Kidney capillary endothelial cell (primary cell): ENCODE measurements around the gene ANGPT4.
"Not testable (repeated sequence)": the region's sequence is repeated elsewhere in the genome, so short reads cannot be mapped to it uniquely, and the experiment has no call there.

Source experiments
- DNase-seq: peaks from one replicate; pipeline ENCODE4 v3.0.0-alpha.2; 2018; ENCODE audit warnings: low spot score

The ANGPT4 gene

DNA sequence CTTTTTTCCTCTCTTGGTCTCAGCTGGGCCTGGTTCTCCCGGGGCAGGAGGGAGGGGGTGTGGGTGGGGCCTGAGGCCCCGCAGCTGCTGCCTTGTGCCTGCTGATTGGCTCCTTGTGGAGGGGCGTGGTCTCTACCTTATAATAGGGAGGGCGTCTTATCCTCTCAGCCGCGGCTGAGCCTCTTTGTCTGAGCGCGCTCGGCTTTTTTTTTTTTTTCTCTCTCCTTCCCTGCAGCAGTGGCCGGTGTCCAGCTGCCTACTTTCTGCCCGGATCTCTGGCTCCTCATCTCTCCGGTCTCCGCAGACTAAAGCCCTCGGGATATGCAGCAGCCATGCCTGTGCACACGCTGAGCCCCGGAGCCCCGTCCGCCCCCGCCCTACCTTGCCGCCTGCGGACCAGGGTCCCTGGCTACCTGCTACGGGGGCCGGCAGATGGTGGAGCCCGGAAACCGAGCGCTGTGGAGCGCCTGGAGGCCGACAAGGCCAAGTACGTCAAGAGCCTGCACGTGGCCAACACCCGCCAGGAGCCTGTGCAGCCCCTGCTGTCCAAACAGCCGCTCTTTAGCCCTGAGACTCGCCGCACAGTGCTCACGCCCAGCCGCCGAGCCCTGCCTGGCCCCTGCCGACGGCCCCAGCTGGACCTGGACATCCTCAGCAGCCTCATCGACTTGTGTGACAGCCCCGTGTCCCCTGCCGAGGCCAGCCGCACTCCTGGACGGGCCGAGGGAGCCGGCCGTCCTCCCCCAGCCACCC is 71.5 kb downstream of the ANGPT4 start:
- peak; percentile 79 for DNase-seq

- DNase-seq = no peak
Observed at GRCh38 chr20:843912-844311, 72.2 kb downstream of the ANGPT4 start.

DNA sequence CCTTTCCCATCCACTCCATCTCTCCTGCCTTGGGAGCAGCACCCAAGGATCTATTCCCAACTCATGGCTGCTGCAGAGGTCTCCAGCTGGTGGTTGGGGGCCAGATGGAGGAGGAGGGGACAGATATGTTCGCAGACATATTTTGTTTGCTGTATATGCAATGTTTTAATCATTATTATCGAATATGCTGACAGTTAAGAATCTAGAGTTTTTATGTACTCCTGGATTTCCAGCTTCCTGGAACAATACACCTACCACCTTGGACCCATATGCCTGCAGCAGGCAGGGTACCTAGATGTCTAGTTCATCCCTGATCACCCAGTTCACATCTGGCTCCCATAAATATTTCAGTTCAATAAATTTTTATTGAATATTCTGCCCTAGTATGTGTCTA is 73.6 kb downstream of the ANGPT4 start:
- no peak for DNase-seq

DNA sequence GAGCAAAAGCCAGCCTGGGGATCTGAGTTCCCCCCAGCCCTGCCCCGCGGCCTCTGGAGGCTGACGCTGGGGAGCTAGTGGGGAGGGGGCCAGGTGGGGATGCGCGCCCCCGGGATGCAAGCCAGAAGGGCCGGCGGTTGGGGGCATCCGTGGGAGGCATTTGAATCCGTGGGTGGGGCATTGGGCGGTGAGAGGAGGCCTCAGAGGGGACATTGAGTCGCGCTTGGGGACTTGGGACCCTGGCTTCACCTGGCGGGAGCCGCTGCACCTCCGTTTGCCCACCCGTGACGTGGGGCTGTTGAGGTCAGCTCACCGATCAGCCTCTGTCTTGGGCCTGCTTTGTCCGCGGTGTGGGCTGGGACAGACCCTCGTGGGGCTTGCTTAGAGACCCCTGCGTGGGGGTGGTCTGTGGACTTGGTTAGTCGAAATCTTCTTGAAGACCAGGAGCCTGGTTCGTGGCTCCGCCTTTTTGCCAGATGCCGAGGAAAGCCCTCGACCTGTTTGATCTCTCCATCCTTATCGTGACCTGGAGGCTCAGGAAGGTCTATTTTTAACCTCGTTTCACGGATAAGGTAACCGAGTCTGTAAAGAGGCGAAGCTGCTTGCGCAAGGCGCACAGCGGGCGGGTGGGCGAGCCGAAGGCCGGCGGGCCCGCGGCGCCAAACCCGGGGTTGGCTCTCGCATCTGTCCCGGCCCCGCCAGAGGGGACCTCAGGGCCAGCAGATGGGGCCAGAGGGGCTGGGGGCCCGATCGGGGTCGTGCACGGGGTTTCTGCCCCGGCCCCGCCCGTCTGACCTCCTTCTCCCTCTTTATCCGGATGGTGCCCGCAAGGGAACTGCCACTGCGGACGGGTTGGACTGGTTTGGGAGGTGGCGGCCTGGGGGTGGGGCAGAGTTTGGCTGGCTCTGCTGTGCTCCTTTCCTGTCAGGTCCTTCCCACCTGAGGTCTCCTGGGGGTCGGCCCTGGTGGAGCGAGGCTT is 74.3 kb downstream of the ANGPT4 start:
- no peak for DNase-seq

DNA sequence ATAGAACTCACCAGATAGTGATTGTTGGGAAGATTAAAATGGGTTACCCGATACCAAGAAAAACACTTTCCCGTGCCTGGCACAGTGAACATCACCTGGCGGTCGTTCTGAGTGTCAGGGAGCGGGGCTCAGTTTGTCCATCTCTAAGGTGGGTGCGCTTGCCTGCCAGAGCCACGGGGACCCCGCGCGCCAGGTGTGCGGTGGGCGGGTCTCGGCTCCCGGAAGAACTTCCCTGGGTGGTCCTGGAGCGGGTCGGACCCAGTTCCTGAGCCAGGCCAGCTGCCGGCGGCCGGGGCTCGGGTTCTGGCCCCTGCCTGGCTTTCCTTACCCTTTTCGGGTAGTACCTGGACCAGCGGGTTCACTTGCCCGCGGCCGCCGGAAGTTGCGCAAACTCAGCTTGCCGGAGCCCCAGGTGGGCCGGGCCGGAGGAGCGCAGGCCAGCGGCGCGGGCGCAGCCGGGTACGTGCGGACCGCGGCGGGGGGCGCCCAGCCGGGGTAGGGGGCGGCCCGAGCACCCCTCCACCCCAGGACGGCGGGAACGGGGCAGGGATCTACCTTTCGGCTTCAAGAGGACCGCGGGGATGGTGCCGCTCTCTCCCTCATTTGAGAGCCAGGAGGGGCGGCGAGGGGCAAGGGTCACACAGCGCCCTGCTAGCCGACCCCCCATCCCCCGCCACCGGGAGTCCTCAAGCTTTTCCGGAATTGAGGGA is 75.1 kb downstream of the ANGPT4 start:
- DNase-seq = no peak

- no peak for DNase-seq
Observed at GRCh38 chr20:840503-840857, 75.7 kb downstream of the ANGPT4 start.

GRCh38 chr20:839626-840025 is 76.5 kb downstream of the ANGPT4 start:
- no peak for DNase-seq

DNA sequence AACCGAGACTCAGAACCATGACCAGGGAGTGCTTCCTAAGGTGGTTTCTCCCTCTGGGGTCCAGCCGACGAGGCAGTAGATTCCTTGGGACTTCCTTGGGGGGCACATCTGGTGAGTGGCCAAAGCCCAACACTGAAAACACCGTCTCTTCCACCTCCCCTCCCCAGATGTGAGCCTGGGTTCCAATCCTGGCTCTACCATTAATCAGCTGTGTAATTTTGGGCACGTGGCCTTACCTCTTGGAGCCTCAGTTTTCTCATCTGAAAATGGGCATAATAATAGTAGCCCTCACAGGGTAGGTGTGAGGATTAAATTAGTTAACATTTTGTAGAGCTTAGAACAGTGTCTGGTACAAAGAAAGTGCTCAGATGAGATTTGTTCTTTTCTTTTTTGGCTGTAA is 77.1 kb downstream of the ANGPT4 start:
- DNase-seq = no peak

GRCh38 chr20:836190-836589 is 79.9 kb downstream of the ANGPT4 start:
- DNase-seq = no peak

GRCh38 chr20:835608-836045 is 80.5 kb downstream of the ANGPT4 start:
- DNase-seq = no peak

DNA sequence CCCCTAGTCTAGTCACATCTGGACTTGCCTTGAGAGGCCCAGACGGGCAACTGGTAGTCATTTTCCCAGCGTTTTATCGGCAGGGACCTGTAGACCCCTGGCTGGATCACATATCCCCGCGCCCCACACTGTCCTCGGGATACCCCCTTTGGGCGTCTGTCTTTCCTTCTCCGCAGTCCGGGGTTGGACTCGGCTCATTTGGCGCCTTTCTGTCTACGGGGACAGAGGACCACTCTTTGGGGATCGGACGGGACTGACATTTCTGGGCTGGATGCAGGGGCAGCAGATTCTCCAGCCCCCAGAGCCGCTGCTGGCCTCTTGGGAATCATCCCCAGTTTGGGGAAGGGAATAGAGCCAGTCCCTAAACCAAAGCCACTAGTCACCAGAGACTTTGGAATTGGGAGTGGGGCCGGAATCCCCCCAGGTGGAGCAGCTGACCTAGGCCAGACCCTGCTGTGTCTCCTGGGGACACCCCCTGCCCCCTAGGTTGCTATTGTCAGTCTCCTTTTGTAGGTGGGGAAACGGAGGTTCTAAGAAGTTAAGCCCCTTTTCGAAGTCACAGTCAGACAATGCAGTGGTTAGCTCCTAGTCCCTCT is 81.9 kb downstream of the ANGPT4 start:
- no peak for DNase-seq

DNA sequence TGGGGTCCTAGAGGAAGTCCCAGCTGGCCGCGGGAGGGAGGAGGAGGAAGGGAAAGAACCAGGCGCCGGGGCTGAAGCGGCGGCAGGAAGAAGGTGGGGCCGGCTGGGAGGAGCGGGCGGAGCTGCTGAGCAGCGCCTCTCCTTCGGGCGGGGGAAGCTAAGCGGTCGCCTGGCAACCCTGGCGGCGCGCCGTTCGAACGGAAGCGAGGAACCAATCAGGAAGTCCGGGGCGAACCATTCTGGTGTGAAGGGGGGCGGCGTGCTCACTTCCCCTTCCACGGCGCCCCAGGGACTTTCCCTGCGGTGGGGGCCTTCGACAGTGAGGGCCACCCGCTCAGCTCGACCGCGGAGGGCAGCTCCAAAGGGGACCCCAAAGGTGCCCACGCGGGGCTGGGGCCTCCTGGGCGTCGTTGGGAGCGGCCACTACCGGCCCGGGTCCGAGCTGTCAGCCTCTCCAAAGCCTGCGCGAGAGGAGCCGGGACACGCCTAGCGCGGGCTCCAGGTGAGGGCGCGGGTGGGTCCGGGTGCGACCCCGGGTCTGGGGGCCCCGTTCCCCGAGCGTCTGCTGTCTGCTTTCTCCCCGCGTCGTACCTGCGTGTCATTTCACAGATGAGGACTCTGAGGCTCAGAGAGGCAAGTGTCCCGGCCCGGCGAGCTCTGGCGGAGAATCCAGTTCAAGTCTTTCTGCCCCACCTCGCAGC is 82.5 kb downstream of the ANGPT4 start, which contains the start of gene FAM110A:
FAM110A (plus strand) TSS at position 266 of the 701 bp plus-strand sequence. CDS start 11,090 bp downstream, outside the sequence.
- DNase-seq = peak; percentile 94

DNA sequence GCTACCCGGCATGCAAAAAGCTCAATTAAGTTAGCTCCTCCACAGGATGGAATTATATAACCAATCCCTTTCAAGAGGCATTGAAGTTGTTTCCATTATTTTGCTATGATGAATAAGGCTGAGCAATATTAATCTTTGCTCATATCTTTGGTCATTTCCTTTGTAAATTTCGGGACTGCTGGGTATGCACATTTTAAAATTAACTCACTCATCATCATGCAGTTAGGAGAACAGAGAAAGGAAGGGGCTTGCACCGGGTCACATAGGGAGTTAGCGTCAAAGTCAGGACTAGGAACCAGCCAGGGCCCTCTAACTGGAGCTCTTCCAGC is 83.0 kb downstream of the ANGPT4 start:
- DNase-seq = peak; percentile 94

DNA sequence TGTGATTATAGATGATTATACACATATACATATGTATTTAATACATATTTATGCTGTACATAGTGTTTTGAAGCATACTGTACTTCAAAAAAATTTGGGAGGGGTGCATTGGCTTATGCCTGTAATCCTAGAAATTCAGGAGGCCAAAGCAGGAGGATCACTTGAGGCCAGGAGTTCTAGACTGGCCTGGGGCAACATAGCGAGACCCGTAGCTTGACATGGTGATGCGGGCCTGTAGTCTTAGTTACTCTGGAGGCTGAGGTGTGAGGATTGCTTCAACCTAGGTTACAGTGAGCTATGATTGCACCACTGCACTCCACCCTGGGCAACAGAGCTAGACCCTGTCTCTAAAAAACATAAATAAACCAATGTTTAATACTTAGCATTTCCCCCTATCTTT is 84.2 kb downstream of the ANGPT4 start:
- DNase-seq = no peak

DNA sequence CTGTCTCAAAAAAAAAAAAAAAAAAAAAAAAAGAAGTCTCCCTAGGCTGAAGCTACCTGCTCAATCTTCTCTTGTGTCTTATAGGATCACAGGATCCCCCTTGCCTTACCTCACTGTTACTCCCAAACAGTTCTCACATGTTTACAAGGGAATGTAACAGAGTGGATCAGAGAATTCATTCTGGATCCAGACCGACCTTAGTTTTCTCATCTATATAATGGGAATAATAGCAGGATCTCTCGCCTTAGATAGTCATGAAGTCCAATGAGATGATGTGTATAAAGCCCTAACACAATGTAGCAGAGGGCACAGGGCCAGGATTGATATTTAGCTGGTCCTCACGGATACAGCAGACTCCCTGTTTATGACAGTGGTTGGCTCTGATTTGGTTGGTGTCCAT is 84.9 kb downstream of the ANGPT4 start:
- no peak for DNase-seq

DNA sequence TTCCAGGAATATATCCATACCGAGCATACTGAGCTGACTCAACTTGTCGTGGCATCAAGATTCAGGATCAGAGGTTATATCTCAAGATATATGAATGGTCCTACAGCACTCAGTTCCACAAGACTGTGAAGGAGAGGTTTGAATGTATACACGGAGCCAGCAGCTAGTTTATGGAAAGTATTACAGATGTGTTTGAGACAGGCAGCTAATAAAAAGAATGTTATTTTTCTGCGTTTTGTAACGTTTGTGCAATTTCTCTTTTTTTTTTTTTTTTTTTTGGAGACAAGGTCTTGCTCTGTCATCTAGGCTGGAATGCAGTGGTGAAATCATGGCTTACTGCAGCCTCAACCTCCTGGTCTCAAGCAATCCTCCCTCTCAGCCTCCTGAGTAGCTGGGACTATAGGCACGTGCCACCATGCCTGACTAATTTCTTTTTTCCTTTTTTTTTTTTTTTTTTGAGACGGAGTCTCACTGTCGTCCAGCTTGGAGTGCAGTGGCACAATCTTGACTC is 86.1 kb downstream of the ANGPT4 start:
- DNase-seq = no peak

- DNase-seq = no peak
Observed at GRCh38 chr20:829551-829950, 86.6 kb downstream of the ANGPT4 start.

GRCh38 chr20:828987-829386 is 87.1 kb downstream of the ANGPT4 start:
- DNase-seq = no peak

- DNase-seq = not testable (repeated sequence)
Observed at GRCh38 chr20:827981-828380, 88.2 kb downstream of the ANGPT4 start.

GRCh38 chr20:826695-827323 is 89.3 kb downstream of the ANGPT4 start:
- DNase-seq = no peak
